ENCODE measurements around the gene TSPAN18.
A peak's percentile ranks its signal among the peaks of the same experiment; 100 is the strongest.

Gene TSPAN18

DNA sequence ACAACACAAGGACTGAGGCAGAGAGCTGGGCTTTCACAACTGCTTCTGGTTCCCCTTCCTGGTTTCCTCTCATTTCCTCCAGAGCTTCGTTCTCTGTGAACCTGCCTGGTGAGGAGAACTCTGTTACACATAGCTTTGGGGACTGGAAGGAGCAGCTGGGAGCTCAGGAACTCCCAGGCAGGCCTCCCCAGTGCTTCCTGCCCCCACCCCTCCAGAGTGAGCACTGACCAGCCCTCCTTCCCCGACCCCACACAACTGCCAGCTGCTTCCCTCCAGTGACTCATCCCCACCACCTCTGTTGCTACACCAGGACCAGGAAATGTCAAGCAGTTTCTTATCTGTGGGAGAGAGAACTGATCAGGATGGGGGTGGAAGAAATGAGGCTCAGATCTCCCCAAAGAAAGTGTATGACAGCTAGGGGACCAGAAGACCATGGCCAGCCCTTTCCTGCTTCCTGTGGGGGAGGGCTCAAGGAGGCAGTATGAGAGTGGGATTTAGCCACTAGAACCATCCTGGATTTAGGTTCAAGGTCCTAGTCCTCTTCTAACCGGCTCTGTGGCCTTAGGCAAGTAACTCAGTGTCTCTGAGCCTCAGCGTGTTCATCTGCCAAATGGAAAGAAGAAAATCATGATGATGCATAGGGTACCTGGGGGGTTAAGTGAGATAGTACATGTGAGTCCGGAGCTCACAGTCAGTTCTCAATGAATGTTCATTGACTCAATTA is 228.4 kb downstream of the TSPAN18 start:
- Histone ChIP-seq H3K27ac (ENCODE audit: low read length) (no peak overlapping the region), H3K4me3 (ENCODE audit: low read length) (no peak overlapping the region), H3K9me3 (ENCODE audit: insufficient read depth, low read length) (no peaks in the 10 kb centered on the region), H3K4me2 (ENCODE audit: low read length) (peak overlapping the region; percentile 39), H4K20me1 (ENCODE audit: insufficient read depth, low read length) (no peaks in the 10 kb centered on the region), H3K36me3 (replicated peaks; ENCODE audit: low read depth, low read length) (no peaks in the 10 kb centered on the region), H3K9ac (ENCODE audit: low read length) (peak overlapping the region; percentile 28; the same call in 1 of the 2 replicates), H3K27me3 (ENCODE audit: low read depth, low read length) (no peaks in the 10 kb centered on the region), H2AFZ (ENCODE audit: low read depth, low read length) (peak overlapping the region; percentile 24), H3K4me1 (ENCODE audit: low read length) (peaks cover 35% of the 10 kb centered on the region), H3K79me2 (ENCODE audit: low read length) (peaks cover 3% of the 10 kb centered on the region)
- TF ChIP-seq, protein P1, sequence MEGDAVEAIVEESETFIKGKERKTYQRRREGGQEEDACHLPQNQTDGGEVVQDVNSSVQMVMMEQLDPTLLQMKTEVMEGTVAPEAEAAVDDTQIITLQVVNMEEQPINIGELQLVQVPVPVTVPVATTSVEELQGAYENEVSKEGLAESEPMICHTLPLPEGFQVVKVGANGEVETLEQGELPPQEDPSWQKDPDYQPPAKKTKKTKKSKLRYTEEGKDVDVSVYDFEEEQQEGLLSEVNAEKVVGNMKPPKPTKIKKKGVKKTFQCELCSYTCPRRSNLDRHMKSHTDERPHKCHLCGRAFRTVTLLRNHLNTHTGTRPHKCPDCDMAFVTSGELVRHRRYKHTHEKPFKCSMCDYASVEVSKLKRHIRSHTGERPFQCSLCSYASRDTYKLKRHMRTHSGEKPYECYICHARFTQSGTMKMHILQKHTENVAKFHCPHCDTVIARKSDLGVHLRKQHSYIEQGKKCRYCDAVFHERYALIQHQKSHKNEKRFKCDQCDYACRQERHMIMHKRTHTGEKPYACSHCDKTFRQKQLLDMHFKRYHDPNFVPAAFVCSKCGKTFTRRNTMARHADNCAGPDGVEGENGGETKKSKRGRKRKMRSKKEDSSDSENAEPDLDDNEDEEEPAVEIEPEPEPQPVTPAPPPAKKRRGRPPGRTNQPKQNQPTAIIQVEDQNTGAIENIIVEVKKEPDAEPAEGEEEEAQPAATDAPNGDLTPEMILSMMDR (IDR thresholded peaks at IDR 0.05; ENCODE audit: low read depth, low read length): no peak
- no peak for TF ChIP-seq EZH2phosphoT487 (IDR thresholded peaks at IDR 0.05; ENCODE audit: low read depth)

DNA sequence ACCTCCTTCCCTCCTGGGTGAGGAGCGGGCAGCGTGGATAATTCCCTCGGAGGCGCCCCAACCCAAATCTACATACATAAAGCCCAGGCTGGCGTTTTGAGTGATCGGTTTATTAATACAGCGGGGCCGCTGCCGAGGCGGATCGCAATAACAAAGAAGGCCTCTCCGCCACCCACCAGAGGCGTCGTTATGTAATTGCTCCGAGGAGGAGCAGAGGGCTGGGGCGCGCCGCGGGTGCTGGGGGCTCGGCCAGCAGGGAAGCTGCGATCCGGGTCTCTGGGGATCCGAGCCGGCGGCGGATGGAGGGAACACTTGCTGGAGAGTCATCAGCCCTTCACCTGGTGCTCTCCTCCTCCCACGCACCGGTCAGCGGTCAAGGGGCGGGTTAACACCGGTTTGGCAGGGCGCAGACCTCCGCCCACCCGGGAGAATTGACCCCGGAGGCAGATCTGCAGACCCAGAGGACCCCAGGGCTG is 230.3 kb downstream of the TSPAN18 start:
- H3K36me3 ChIP-seq (replicated peaks; ENCODE audit: low read depth, low read length): no peaks in the 10 kb centered on the region
- H3K79me2 ChIP-seq (ENCODE audit: low read length): no peaks in the 10 kb centered on the region
- H3K9ac ChIP-seq (ENCODE audit: low read length): no peak overlapping the region
- H3K27me3 ChIP-seq (ENCODE audit: low read depth, low read length): no peaks in the 10 kb centered on the region
- no peak overlapping the region for H2AFZ ChIP-seq (ENCODE audit: low read depth, low read length)
- H3K4me1 ChIP-seq (ENCODE audit: low read length): peaks cover 23% of the 10 kb centered on the region
- no peak overlapping the region for H3K27ac ChIP-seq (ENCODE audit: low read length)
- no peaks in the 10 kb centered on the region for H4K20me1 ChIP-seq (ENCODE audit: insufficient read depth, low read length)
- no peak overlapping the region for H3K4me3 ChIP-seq (ENCODE audit: low read length)
- no peak for TF ChIP-seq EZH2phosphoT487 (IDR thresholded peaks at IDR 0.05; ENCODE audit: low read depth)
- TF ChIP-seq, protein P1 (IDR thresholded peaks at IDR 0.05; ENCODE audit: low read depth, low read length): no peak
- H3K4me2 ChIP-seq (ENCODE audit: low read length): no peak overlapping the region
- no peaks in the 10 kb centered on the region for H3K9me3 ChIP-seq (ENCODE audit: insufficient read depth, low read length)

DNA sequence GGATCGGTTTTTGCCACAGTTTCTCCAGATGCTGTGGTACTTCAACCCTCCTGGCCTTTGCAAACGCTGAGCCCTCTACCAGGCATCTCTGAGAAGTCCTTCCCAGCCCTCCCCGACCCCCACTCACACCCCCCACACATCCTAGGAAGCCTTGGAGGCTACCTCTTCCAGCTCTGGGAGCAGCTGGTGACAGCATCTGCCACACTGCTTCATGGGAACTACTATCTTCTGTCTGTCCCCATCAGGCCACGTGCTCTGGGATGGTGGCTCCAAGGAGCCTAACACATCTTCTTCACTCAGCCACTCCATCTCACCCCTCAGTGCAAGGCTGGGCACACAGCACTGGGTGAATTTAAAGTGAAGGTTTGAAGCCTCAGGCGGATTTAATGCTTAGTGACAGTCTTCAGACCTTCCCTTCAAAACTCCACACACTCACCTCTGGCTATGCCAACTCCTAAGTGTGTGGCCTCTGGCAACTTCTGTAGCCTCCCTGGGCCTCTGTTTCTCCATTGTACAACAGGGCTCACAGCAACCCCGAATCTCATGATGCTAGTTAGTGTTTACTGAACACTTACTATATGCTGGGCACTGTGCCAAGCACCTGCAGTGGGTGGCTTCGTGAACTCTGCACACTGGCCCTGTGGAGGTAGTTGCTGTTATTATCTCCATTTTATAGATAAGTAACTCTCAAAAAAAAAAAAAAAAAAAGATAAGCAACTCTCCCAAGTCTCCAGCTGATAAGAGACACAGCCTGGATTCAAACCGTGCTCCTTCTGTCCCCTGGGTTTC is 231.2 kb downstream of the TSPAN18 start:
- TF ChIP-seq, protein P1 (IDR thresholded peaks at IDR 0.05; ENCODE audit: low read depth, low read length): no peak
- TF ChIP-seq EZH2phosphoT487 (IDR thresholded peaks at IDR 0.05; ENCODE audit: low read depth): no peak
- Histone ChIP-seq H3K27ac (ENCODE audit: low read length) (no peak overlapping the region), H3K9me3 (ENCODE audit: insufficient read depth, low read length) (no peaks in the 10 kb centered on the region), H3K27me3 (ENCODE audit: low read depth, low read length) (no peaks in the 10 kb centered on the region), H3K9ac (ENCODE audit: low read length) (no peak overlapping the region), H3K36me3 (replicated peaks; ENCODE audit: low read depth, low read length) (no peaks in the 10 kb centered on the region), H4K20me1 (ENCODE audit: insufficient read depth, low read length) (no peaks in the 10 kb centered on the region), H3K4me1 (ENCODE audit: low read length) (peaks cover 14% of the 10 kb centered on the region), H3K4me3 (ENCODE audit: low read length) (no peak overlapping the region), H2AFZ (ENCODE audit: low read depth, low read length) (no peak overlapping the region), H3K79me2 (ENCODE audit: low read length) (no peaks in the 10 kb centered on the region), H3K4me2 (ENCODE audit: low read length) (no peak overlapping the region)

DNA sequence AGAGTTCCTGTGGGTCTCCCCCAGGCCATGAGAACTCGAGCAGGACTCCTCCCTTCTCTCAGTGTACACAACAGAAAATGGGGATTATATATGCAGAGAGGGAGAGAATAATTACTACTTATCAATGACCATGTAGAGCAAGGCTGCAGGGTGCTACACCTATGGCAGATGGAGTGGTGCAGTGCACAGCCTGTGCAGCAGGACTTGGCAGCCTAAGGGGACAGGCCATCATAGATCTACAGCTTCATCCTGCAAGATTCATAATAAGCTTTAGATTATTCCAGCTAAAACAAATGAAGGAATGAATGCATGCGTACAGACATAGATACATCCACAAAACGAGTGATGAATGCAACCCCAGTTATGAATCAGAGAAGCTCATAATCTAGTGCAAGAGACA is 232.3 kb downstream of the TSPAN18 start:
- no peaks in the 10 kb centered on the region for H3K79me2 ChIP-seq (ENCODE audit: low read length)

More for the DNA sequence above, 232.3 kb downstream of the TSPAN18 start:
- Histone ChIP-seq H3K27ac (ENCODE audit: low read length) (no peak overlapping the region), H3K27me3 (ENCODE audit: low read depth, low read length) (no peaks in the 10 kb centered on the region), H4K20me1 (ENCODE audit: insufficient read depth, low read length) (no peaks in the 10 kb centered on the region), H3K9me3 (ENCODE audit: insufficient read depth, low read length) (no peaks in the 10 kb centered on the region), H3K4me1 (ENCODE audit: low read length) (peaks cover 14% of the 10 kb centered on the region), H3K4me3 (ENCODE audit: low read length) (no peak overlapping the region), H3K36me3 (replicated peaks; ENCODE audit: low read depth, low read length) (no peaks in the 10 kb centered on the region), H3K4me2 (ENCODE audit: low read length) (no peak overlapping the region), H3K9ac (ENCODE audit: low read length) (no peak overlapping the region), H2AFZ (ENCODE audit: low read depth, low read length) (no peak overlapping the region)
- TF ChIP-seq, protein P1 (IDR thresholded peaks at IDR 0.05; ENCODE audit: low read depth, low read length): no peak
- no peak for TF ChIP-seq EZH2phosphoT487 (IDR thresholded peaks at IDR 0.05; ENCODE audit: low read depth)

All from OCI-LY3 (cell line).